Measurements from ENCODE around the gene RHNO1.

The RHNO1 gene

DNA sequence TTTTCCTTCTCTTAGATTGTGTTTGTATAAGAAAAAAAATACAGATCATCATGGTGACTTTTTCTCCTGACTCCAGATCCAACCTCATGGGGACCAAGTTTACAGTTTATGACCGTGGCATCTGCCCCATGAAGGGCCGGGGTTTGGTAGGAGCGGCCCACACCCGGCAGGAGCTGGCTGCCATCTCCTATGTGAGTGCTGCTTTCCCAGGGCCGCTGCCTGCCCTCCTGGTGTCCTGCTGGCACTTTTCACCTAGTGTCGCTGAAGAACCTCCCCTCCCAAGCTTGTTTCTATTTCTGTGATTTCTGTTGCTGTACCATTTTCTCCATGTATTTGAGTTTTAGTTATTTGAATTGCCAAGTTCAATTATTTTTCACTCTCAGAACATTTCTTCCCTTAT is 57.3 kb downstream of the RHNO1 start:
- Histone ChIP-seq H3K27ac (replicated peaks; ENCODE audit: low read length) (no peak overlapping the region), H3K4me3 (ENCODE audit: low read length in 2 of 2) (no peak overlapping the region), H3K4me1 (ENCODE audit: control insufficient read depth in 2 of 2, insufficient read depth in 1 of 2, low read depth in 1 of 2, low read length in 2 of 2) (no peaks in the 10 kb centered on the region), H2BK15ac (ENCODE audit: low read length) (no peak overlapping the region), H2BK5ac (ENCODE audit: low read length) (no peak overlapping the region), H3K9me3 (replicated peaks in 1 of 2; ENCODE audit: control insufficient read depth in 2 of 2, insufficient read depth in 1 of 2, low read depth in 1 of 2, low read length in 2 of 2) (no peaks in the 10 kb centered on the region), H3K18ac (ENCODE audit: low read length) (no peak overlapping the region), H3K4me2 (ENCODE audit: insufficient read depth, low read length, poor library complexity, severe bottlenecking) (no peak overlapping the region), H2AFZ (ENCODE audit: low read length) (no peak overlapping the region), H2AK5ac (ENCODE audit: low read depth, low read length) (no peak overlapping the region), H2BK12ac (ENCODE audit: low read length) (no peak overlapping the region), H4K91ac (ENCODE audit: low read depth, low read length, poor library complexity) (no peak overlapping the region), H3K14ac (ENCODE audit: low read length) (no peak overlapping the region), H3K4ac (ENCODE audit: low read length) (no peak overlapping the region), H3K27me3 (ENCODE audit: control insufficient read depth in 3 of 3, insufficient read depth in 3 of 3, low read depth in 1 of 3, low read length in 3 of 3) (no peaks in the 10 kb centered on the region), H3K9ac (ENCODE audit: low read depth, low read length, poor library complexity) (no peak overlapping the region), H3K79me1 (ENCODE audit: low read depth, low read length) (no peaks in the 10 kb centered on the region), H4K8ac (ENCODE audit: low read depth, low read length) (no peak overlapping the region), H3K23ac (ENCODE audit: low read depth, low read length, poor library complexity) (no peak overlapping the region), H3K36me3 (replicated peaks in 1 of 2; ENCODE audit: control insufficient read depth in 2 of 2, insufficient read depth in 2 of 2, low read length in 2 of 2) (peaks cover 24 to 85% of the 10 kb centered on the region in 2 donors), H2BK120ac (ENCODE audit: low read depth, low read length) (no peak overlapping the region)
- DNase-seq (ENCODE audit: low spot score): no peak
- WGBS, 2 donors (ENCODE audit: extremely low coverage in 2 of 2, insufficient read length in 2 of 2, insufficient replicate concordance in 1 of 2): no CpG with 5 or more reads among the region's 6 CpGs

DNA sequence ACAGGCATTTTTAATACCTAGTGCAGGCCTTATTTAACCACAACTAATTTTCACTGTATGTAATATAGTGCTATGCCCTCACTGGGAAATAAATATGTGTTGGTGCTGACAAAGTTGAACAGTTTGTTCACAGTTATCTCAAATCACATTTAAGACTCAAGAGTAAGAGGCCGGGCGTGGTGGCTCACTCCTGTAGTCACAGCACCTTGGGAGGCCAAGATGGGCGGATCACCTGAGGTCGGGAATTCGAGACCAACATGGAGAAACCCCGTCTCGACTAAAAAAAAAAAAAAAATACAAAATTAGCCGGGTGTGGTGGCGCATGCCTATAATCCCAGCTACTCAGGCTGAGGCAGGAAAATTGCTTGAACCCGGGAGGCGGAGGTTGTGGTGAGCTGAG is 59.3 kb downstream of the RHNO1 start:
- Histone ChIP-seq H3K23ac (ENCODE audit: low read depth, low read length, poor library complexity) (no peak overlapping the region), H2BK12ac (ENCODE audit: low read length) (no peak overlapping the region), H3K18ac (ENCODE audit: low read length) (no peak overlapping the region), H4K8ac (ENCODE audit: low read depth, low read length) (no peak overlapping the region), H2AFZ (ENCODE audit: low read length) (no peak overlapping the region), H2BK120ac (ENCODE audit: low read depth, low read length) (no peak overlapping the region), H3K4ac (ENCODE audit: low read length) (no peak overlapping the region), H2BK5ac (ENCODE audit: low read length) (no peak overlapping the region), H2AK5ac (ENCODE audit: low read depth, low read length) (no peak overlapping the region), H3K27me3 (ENCODE audit: control insufficient read depth in 3 of 3, insufficient read depth in 3 of 3, low read depth in 1 of 3, low read length in 3 of 3) (no peaks in the 10 kb centered on the region), H2BK15ac (ENCODE audit: low read length) (no peak overlapping the region), H4K91ac (ENCODE audit: low read depth, low read length, poor library complexity) (no peak overlapping the region), H3K36me3 (replicated peaks in 1 of 2; ENCODE audit: control insufficient read depth in 2 of 2, insufficient read depth in 2 of 2, low read length in 2 of 2) (peaks cover 29 to 89% of the 10 kb centered on the region in 2 donors), H3K27ac (replicated peaks; ENCODE audit: low read length) (no peak overlapping the region), H3K79me1 (ENCODE audit: low read depth, low read length) (no peaks in the 10 kb centered on the region), H3K4me2 (ENCODE audit: insufficient read depth, low read length, poor library complexity, severe bottlenecking) (no peak overlapping the region), H3K9me3 (replicated peaks in 1 of 2; ENCODE audit: control insufficient read depth in 2 of 2, insufficient read depth in 1 of 2, low read depth in 1 of 2, low read length in 2 of 2) (no peaks in the 10 kb centered on the region), H3K4me3 (ENCODE audit: low read length in 2 of 2) (no peak overlapping the region), H3K4me1 (ENCODE audit: control insufficient read depth in 2 of 2, insufficient read depth in 1 of 2, low read depth in 1 of 2, low read length in 2 of 2) (no peaks in the 10 kb centered on the region), H3K14ac (ENCODE audit: low read length) (no peak overlapping the region), H3K9ac (ENCODE audit: low read depth, low read length, poor library complexity) (no peak overlapping the region)
- DNase-seq (ENCODE audit: low spot score): no peak
- no CpG with 5 or more reads among the region's 11 CpGs for WGBS, 2 donors (ENCODE audit: extremely low coverage in 2 of 2, insufficient read length in 2 of 2, insufficient replicate concordance in 1 of 2)

DNA sequence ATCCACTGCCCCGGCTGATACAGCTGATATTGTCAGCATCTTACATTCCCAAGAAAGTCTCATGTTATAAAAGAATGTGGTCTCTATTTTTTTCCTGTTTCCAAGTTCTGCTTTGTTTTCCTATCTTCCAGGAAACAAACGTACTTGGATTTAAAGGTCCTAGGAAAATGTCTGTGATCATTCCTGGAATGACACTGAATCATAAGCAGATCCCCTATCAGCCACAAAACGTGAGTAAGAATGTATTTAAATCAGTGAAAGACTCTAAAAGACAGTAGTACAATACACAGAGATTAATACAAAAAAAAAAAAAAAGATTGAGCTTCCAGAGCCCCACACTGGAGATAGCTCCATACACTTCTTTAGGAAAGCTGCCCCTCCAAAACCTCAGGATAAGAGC is 60.5 kb downstream of the RHNO1 start:
- Histone ChIP-seq H3K36me3 (replicated peaks in 1 of 2; ENCODE audit: control insufficient read depth in 2 of 2, insufficient read depth in 2 of 2, low read length in 2 of 2) (peaks cover 25 to 83% of the 10 kb centered on the region in 2 donors), H3K9ac (ENCODE audit: low read depth, low read length, poor library complexity) (no peak overlapping the region), H3K4me3 (ENCODE audit: low read length in 2 of 2) (no peak overlapping the region), H3K18ac (ENCODE audit: low read length) (no peak overlapping the region), H3K79me1 (ENCODE audit: low read depth, low read length) (no peaks in the 10 kb centered on the region), H4K91ac (ENCODE audit: low read depth, low read length, poor library complexity) (no peak overlapping the region), H3K27me3 (ENCODE audit: control insufficient read depth in 3 of 3, insufficient read depth in 3 of 3, low read depth in 1 of 3, low read length in 3 of 3) (no peaks in the 10 kb centered on the region), H3K4me1 (ENCODE audit: control insufficient read depth in 2 of 2, insufficient read depth in 1 of 2, low read depth in 1 of 2, low read length in 2 of 2) (no peaks in the 10 kb centered on the region), H2BK15ac (ENCODE audit: low read length) (no peak overlapping the region), H3K9me3 (replicated peaks in 1 of 2; ENCODE audit: control insufficient read depth in 2 of 2, insufficient read depth in 1 of 2, low read depth in 1 of 2, low read length in 2 of 2) (no peaks in the 10 kb centered on the region), H2BK12ac (ENCODE audit: low read length) (no peak overlapping the region), H3K27ac (replicated peaks; ENCODE audit: low read length) (no peak overlapping the region), H2BK120ac (ENCODE audit: low read depth, low read length) (no peak overlapping the region), H3K14ac (ENCODE audit: low read length) (no peak overlapping the region), H2AK5ac (ENCODE audit: low read depth, low read length) (no peak overlapping the region), H3K23ac (ENCODE audit: low read depth, low read length, poor library complexity) (no peak overlapping the region), H2AFZ (ENCODE audit: low read length) (no peak overlapping the region), H3K4ac (ENCODE audit: low read length) (no peak overlapping the region), H3K4me2 (ENCODE audit: insufficient read depth, low read length, poor library complexity, severe bottlenecking) (no peak overlapping the region), H4K8ac (ENCODE audit: low read depth, low read length) (no peak overlapping the region), H2BK5ac (ENCODE audit: low read length) (no peak overlapping the region)
- DNase-seq (ENCODE audit: low spot score): no peak
- no CpG with 5 or more reads among the region's 3 CpGs for WGBS, 2 donors (ENCODE audit: extremely low coverage in 2 of 2, insufficient read length in 2 of 2, insufficient replicate concordance in 1 of 2)

Data from neuronal stem cell (in vitro differentiated cells).